ENCODE data around the gene EMID1.
"Not testable (repeated sequence)": the region's sequence is repeated elsewhere in the genome, so short reads cannot be mapped to it uniquely, and the experiment has no call there.

Gene EMID1

GRCh38 chr22:29217827-29218757 lies 12.4 kb downstream of the EMID1 start:
- peaks cover 8% of the 10 kb centered on the region for H3K4me1 ChIP-seq (ENCODE audit: insufficient read depth, low read length, poor library complexity, severe bottlenecking)
- H3K9me2 ChIP-seq (replicated peaks; ENCODE audit: low read depth, low read length) = no peaks in the 10 kb centered on the region
- no peaks in the 10 kb centered on the region for H3K27me3 ChIP-seq (ENCODE audit: insufficient read depth, low read length, poor library complexity, severe bottlenecking)
- no peak overlapping the region for H2AFZ ChIP-seq (ENCODE audit: low read length)
- peaks cover 37% of the 10 kb centered on the region for H4K20me1 ChIP-seq (ENCODE audit: insufficient read depth, low read length, poor library complexity, severe bottlenecking)
- peaks cover 35% of the 10 kb centered on the region; the same call in 1 of the 2 replicates for H3K79me2 ChIP-seq (ENCODE audit: insufficient read depth, low read length)
- H3K4me3 ChIP-seq (ENCODE audit: low read length, poor library complexity, severe bottlenecking) = no peak overlapping the region
- no peaks in the 10 kb centered on the region for H3F3A ChIP-seq (ENCODE audit: low read depth)
- TF ChIP-seq CTCF (conservative IDR thresholded peaks at IDR 0.05; ENCODE audit: low read length) (no peak), EZH2phosphoT487 (IDR thresholded peaks at IDR 0.05; ENCODE audit: borderline replicate concordance) (no peak)
- peaks cover 52% of the 10 kb centered on the region; the same call in 1 of the 2 replicates for H3K36me3 ChIP-seq (ENCODE audit: insufficient read depth, low read length)
- no peaks in the 10 kb centered on the region for H3K9me3 ChIP-seq (ENCODE audit: insufficient read depth, low read depth, low read length)
- H3K9ac ChIP-seq (ENCODE audit: low read depth, low read length, poor library complexity, severe bottlenecking) = no peak overlapping the region
- H3K4me2 ChIP-seq (ENCODE audit: low read depth, low read length, poor library complexity, severe bottlenecking) = no peak overlapping the region

DNA sequence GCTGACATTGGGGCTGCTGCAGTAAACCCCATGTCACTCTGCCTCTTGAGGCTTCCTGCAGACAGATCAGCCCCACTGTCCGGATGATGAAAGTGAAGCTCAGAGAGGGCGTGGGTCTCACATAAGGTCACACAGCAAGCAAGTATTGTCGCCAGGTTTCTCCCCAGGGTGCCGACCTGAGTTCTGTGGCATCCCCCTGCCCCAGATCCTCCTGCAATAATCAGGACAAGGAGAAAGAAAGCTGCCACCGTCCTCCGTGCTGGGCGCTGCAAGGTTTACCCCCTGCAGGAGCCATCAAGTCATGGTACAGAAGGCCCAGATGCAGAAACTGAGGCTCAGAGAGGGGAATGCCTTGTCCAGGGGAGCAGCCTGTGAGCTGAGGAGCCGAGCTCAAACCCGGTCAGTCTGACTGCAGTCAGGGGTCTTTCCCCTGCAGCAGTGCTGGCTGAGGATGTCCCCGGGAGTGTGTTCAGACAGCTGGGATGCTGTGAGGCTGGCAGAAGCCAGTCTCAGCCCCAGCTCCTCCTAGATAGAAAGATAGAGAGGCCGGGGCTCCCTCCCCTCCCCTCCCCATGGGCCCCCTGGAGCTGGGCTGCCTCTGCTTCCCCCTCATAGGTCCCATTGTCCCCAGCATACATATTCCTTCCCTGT lies 13.2 kb downstream of the EMID1 start:
- Histone ChIP-seq H4K20me1 (ENCODE audit: insufficient read depth, low read length, poor library complexity, severe bottlenecking) (peaks cover 29% of the 10 kb centered on the region), H3K4me1 (ENCODE audit: insufficient read depth, low read length, poor library complexity, severe bottlenecking) (no peaks in the 10 kb centered on the region), H3K9ac (ENCODE audit: low read depth, low read length, poor library complexity, severe bottlenecking) (no peak overlapping the region)

DNA sequence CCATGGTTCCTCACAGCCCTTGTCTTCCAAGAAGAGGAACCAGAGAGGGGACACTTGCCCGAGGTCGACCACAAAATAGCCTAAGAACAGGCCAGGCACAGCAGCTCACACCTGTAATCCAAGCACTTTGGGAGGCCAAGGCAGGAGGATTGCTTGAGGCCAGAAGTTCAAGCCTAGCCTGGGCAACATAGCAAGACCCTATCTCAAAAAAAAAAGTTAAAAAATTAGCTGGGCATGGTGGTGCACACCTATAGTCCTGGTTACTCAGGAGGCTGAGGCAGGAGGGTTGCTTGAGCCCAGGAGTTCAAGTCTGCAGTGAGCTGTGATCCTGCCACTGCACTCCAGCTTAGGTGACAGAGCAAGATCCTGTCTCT lies 13.7 kb downstream of the EMID1 start:
- not testable (repeated sequence) for H3K4me3 ChIP-seq (ENCODE audit: low read length, poor library complexity, severe bottlenecking); H3K4me2 ChIP-seq (ENCODE audit: low read depth, low read length, poor library complexity, severe bottlenecking); H3F3A ChIP-seq (ENCODE audit: low read depth); H3K4me1 ChIP-seq (ENCODE audit: insufficient read depth, low read length, poor library complexity, severe bottlenecking); H3K27me3 ChIP-seq (ENCODE audit: insufficient read depth, low read length, poor library complexity, severe bottlenecking); H2AFZ ChIP-seq (ENCODE audit: low read length); H3K9me3 ChIP-seq (ENCODE audit: insufficient read depth, low read depth, low read length); H3K9ac ChIP-seq (ENCODE audit: low read depth, low read length, poor library complexity, severe bottlenecking); H3K9me2 ChIP-seq (replicated peaks; ENCODE audit: low read depth, low read length)
- Histone ChIP-seq H3K79me2 (ENCODE audit: insufficient read depth, low read length) (peaks cover 26% of the 10 kb centered on the region; the same call in 1 of the 2 replicates), H3K36me3 (ENCODE audit: insufficient read depth, low read length) (peaks cover 51% of the 10 kb centered on the region; the same call in 1 of the 2 replicates), H4K20me1 (ENCODE audit: insufficient read depth, low read length, poor library complexity, severe bottlenecking) (peaks cover 25% of the 10 kb centered on the region)

More for the DNA sequence above, 13.2 kb downstream of the EMID1 start:
- H3K9me3 ChIP-seq (ENCODE audit: insufficient read depth, low read depth, low read length) = no peaks in the 10 kb centered on the region
- peaks cover 53% of the 10 kb centered on the region; the same call in 1 of the 2 replicates for H3K36me3 ChIP-seq (ENCODE audit: insufficient read depth, low read length)
- no peaks in the 10 kb centered on the region for H3K27me3 ChIP-seq (ENCODE audit: insufficient read depth, low read length, poor library complexity, severe bottlenecking)
- TF ChIP-seq CTCF (conservative IDR thresholded peaks at IDR 0.05; ENCODE audit: low read length) (no peak), EZH2phosphoT487 (IDR thresholded peaks at IDR 0.05; ENCODE audit: borderline replicate concordance) (no peak)
- H3F3A ChIP-seq (ENCODE audit: low read depth) = no peaks in the 10 kb centered on the region
- H2AFZ ChIP-seq (ENCODE audit: low read length) = no peak overlapping the region
- H3K4me2 ChIP-seq (ENCODE audit: low read depth, low read length, poor library complexity, severe bottlenecking) = no peak overlapping the region
- peaks cover 31% of the 10 kb centered on the region; the same call in 1 of the 2 replicates for H3K79me2 ChIP-seq (ENCODE audit: insufficient read depth, low read length)
- no peak overlapping the region for H3K4me3 ChIP-seq (ENCODE audit: low read length, poor library complexity, severe bottlenecking)
- no peaks in the 10 kb centered on the region for H3K9me2 ChIP-seq (replicated peaks; ENCODE audit: low read depth, low read length)

Measured in Loucy (cell line).